GM20000 (cell line): ENCODE results near the gene PHF19.

ENCODE experiments used
- DNase-seq: peaks from one replicate; pipeline ENCODE4 v3.0.0; 2012; ENCODE audit warnings: low spot score
- TF ChIP-seq, protein P1 (sequence below): IDR thresholded peaks from 2 replicates; pipeline ENCODE4 v1.5.1; 2012; ENCODE audit warnings: mild to moderate bottlenecking, control low read depth; ENCODE audit errors: extremely low read depth, missing control alignments

The PHF19 gene

DNA sequence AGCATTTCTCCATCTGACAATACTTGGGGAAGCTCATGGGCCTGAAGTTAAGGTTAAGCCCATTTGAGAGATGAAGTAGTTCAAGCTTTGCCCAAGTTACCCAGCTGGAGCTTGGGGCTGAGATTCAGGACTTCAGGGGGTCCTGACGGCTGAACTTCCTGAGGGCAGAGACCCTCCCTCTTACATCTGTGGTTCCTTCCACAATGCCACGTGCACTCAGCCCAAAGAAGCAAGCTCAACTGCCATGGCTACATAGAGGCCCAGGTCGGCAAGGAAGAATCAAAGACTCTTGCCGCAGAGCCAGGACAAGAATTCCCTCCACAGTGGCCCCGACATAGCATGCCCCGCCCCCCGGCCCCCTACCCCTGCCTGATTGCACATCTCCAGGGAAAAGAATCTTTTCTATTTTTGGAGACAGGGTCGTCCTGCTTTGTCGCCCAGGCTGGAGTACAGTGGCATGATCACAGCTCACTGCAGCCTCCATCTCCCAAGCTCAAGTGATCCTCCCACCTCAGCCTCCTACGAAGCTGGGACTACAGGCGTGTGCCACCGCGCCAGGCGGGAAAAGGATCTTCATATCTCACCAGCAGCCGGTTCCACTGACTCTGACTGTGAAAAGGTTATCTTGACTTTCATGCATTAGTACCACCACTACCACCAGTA lies 9.2 kb downstream of the PHF19 start:
- TF ChIP-seq, protein P1, sequence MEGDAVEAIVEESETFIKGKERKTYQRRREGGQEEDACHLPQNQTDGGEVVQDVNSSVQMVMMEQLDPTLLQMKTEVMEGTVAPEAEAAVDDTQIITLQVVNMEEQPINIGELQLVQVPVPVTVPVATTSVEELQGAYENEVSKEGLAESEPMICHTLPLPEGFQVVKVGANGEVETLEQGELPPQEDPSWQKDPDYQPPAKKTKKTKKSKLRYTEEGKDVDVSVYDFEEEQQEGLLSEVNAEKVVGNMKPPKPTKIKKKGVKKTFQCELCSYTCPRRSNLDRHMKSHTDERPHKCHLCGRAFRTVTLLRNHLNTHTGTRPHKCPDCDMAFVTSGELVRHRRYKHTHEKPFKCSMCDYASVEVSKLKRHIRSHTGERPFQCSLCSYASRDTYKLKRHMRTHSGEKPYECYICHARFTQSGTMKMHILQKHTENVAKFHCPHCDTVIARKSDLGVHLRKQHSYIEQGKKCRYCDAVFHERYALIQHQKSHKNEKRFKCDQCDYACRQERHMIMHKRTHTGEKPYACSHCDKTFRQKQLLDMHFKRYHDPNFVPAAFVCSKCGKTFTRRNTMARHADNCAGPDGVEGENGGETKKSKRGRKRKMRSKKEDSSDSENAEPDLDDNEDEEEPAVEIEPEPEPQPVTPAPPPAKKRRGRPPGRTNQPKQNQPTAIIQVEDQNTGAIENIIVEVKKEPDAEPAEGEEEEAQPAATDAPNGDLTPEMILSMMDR = no peak
- DNase-seq = no peak

DNA sequence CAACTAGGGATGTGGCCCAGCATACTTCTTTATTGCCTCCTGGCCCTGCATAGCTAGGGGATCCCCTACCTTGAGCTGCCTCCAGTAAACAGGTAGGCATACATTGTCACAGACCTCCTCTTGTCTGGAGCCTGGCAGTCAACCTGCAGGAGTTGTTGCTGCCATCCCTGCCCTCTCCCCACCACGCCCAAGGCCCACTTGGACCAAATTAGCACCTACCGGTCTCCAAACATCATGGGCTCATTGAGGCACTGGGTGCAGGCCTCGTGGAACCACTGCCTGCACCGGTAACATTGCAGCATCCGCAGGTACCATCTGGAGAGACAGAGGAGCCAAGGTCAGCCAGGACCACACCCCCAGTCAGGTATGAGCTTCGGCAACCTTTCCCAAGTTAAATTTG lies 10.3 kb downstream of the PHF19 start:
- TF ChIP-seq, protein P1 = no peak
- DNase-seq = no peak

DNA sequence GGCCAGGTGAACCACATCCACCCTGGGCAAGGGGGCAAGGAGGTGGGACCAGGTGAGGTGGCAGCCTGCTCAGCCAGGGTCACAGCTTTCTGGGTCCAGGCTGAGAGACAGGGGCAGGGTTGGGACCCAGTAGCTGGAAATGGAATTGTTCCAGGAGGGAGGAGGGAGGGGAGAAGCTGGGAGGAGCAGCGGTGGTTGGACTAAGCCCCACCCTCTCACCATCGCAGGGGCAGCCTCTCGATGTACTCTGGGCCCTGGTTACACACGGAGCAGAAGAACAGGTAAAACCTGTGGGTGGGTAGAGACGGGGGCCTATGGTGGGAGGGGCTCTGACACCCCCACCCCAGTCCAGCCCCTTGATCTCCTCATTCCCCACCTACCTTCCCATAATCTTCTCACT lies 11.2 kb downstream of the PHF19 start:
- TF ChIP-seq, protein P1 = no peak
- DNase-seq = no peak

DNA sequence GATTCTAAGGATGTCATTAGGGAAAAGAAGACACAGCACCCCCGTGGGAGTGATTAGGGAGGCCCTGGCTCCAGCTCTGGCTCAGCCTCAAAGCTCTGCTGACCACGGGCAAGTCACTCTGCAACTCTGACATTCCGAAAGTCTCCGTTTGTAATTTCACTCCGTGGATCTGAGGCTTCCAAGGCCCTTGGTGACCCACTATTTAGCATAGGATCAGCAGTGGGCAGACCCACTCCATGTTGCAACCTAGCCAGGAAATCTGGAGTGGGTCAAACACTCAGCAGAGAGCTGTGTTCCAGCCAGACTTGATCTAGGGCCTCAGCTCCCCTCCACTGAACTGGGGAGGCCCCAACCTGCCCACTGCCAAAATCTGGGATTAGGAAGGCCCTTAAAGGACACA lies 11.8 kb downstream of the PHF19 start:
- no peak for DNase-seq
- TF ChIP-seq, protein P1 = no peak

DNA sequence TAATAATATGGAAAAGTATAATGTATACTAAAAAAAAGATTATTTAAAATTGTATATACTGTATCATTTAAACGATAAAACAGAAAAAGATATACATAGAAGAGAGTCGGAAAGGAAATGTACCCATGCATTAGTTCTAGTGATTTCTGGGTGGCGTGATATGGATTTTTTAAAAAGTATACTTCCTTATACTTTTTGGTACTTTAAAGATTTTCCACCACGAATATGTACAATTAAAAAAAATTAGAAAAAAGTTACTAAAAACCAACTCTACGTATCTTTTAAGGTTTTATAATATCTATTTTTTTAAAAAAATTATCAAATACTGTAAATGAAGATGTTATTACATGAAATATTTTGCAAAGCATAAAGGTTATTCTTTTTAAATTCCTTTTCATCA lies 12.3 kb downstream of the PHF19 start:
- no peak for DNase-seq
- TF ChIP-seq, protein P1 = no peak

DNA sequence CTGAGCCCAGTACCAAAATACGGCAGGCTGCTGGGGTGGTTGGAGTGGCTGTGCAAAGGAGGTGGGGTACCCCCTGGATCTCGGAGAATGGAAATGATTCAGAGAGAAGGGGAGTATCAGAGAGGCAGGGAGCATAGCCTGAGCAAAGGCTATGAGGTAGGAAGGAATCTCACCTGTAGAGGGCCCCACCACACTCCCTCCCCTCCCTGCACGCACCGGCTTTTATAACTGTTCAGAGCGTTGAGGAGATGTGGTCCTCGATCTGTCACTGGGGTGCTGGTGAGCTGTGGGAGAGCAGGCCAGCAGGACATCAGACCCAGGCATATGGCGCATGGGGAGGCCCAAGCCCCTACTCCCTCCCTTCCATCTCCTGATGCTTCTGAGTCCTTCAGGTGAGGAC lies 13.2 kb downstream of the PHF19 start:
- TF ChIP-seq, protein P1 = no peak
- DNase-seq = no peak

DNA sequence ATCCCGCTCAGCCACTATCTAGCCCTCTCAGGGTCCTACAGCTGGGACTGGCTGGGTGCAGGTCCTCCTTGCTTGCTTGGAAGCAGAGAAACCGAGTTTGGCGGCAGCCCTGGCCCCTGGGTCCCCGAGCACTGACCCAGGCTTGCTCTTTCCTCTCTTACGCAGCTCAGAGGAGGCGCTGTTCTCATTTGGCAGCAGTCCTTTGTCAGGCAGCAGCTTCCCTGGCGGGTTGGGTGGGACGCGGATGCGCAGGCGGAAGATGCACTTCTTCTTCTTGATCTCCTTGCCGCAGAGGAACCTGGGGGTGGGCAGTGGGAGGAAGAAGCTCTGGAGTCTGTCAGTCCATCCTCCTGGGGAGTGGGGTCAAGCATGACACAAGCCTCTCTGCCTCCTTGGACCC lies 14.5 kb downstream of the PHF19 start:
- TF ChIP-seq, protein P1 = no peak
- DNase-seq = no peak
